GM23338 (cell line): ENCODE data around the gene RNF167. TPM values are rescaled to one million over a fixed set of nuclear protein-coding genes. Genes with fewer than 3 reads are reported as not detected.
A peak's percentile ranks its signal among the peaks of the same experiment; 100 is the strongest.

Experiments
- ATAC-seq: fragments of 200-7000 bp; cut with Tn5 transposase; 3 replicates; pipeline ENCODE4 v1.9.1; 2020
- DNase-seq: peaks from one replicate; pipeline ENCODE4 v3.0.0-alpha.2; 2015; ENCODE audit warnings: low spot score
- H2AFZ ChIP-seq: fragments of 200-600 bp; sonication (generic); 2 replicates; pipeline ENCODE4 v1.8.0; 2016; ENCODE audit warnings: antibody characterized with exemption, mild to moderate bottlenecking, moderate library complexity
- H3F3A ChIP-seq: fragments of 200-600 bp; sonication (generic); replicated peaks from 2 replicates; pipeline ENCODE4 v1.8.0; 2017; ENCODE audit warnings: antibody characterized with exemption, mixed run types, low read depth
- H3K27ac ChIP-seq: fragments of 200-600 bp; sonication (generic); 2 replicates; pipeline ENCODE4 v1.6.1; 2016; ENCODE audit warnings: low read depth
- H3K27me3 ChIP-seq: fragments of 200-600 bp; sonication (generic); 2 replicates; pipeline ENCODE4 v1.8.0; 2016; ENCODE audit warnings: mild to moderate bottlenecking, mixed run types, moderate library complexity; ENCODE audit not compliant: insufficient read depth
- H3K36me3 ChIP-seq: fragments of 200-600 bp; sonication (generic); 2 replicates; pipeline ENCODE4 v1.8.0; 2016; ENCODE audit warnings: mild to moderate bottlenecking; ENCODE audit not compliant: insufficient read depth
- H3K4me1 ChIP-seq: fragments of 200-600 bp; sonication (generic); 2 replicates; pipeline ENCODE4 v1.8.0; 2016; ENCODE audit warnings: mild to moderate bottlenecking, moderate library complexity; ENCODE audit not compliant: insufficient read depth
- H3K4me2 ChIP-seq: fragments of 200-600 bp; sonication (generic); 2 replicates; pipeline ENCODE4 v1.7.1; 2017; ENCODE audit warnings: mixed run types
- H3K4me3 ChIP-seq: fragments of 200-600 bp; sonication (generic); 2 replicates; pipeline ENCODE4 v1.6.1; 2016; ENCODE audit warnings: mixed run types
- H3K79me2 ChIP-seq: fragments of 200-600 bp; sonication (generic); replicated peaks from 2 replicates; pipeline ENCODE4 v1.8.0; 2017; ENCODE audit warnings: mild to moderate bottlenecking; ENCODE audit not compliant: insufficient read depth
- H3K9me2 ChIP-seq: fragments of 200-600 bp; sonication (generic); 2 replicates; pipeline ENCODE4 v1.8.0; 2017; ENCODE audit not compliant: insufficient read depth
- H4K20me1 ChIP-seq: fragments of 200-600 bp; sonication (generic); replicated peaks from 2 replicates; pipeline ENCODE4 v1.8.0; 2017; ENCODE audit warnings: mild to moderate bottlenecking; ENCODE audit not compliant: insufficient read depth
- H3K27ac Mint-ChIP-seq: 2 replicates; pipeline ENCODE4 v1.8.0; 2020; ENCODE audit warnings: inconsistent platforms, mild to moderate bottlenecking, moderate library complexity, mixed read lengths
- H3K27me3 Mint-ChIP-seq: 3 replicates; pipeline ENCODE4 v1.8.0; 2022; ENCODE audit warnings: low read depth, mild to moderate bottlenecking, moderate library complexity, mixed read lengths, inconsistent platforms; ENCODE audit not compliant: insufficient read depth, poor library complexity
- H3K36me3 Mint-ChIP-seq: 3 replicates; pipeline ENCODE4 v1.8.0; 2021; ENCODE audit warnings: low read depth, mild to moderate bottlenecking, inconsistent platforms, moderate library complexity, mixed read lengths
- H3K4me1 Mint-ChIP-seq: 3 replicates; pipeline ENCODE4 v1.8.0; 2020; ENCODE audit warnings: mild to moderate bottlenecking, inconsistent platforms, mixed read lengths
- H3K4me3 Mint-ChIP-seq: 3 replicates; pipeline ENCODE4 v1.8.0; 2021; ENCODE audit warnings: moderate library complexity, mild to moderate bottlenecking, inconsistent platforms, mixed read lengths
- H3K9me3 Mint-ChIP-seq: 3 replicates; pipeline ENCODE4 v1.8.0; 2020; ENCODE audit warnings: moderate library complexity, mild to moderate bottlenecking, inconsistent platforms, mixed read lengths
- CREB1 ChIP-seq: fragments of 250-450 bp; sonication (Bioruptor Pico); IDR thresholded peaks from 2 replicates; pipeline ENCODE4 v1.5.0; 2020; ENCODE audit warnings: low read depth, mild to moderate bottlenecking, moderate library complexity
- EZH2 ChIP-seq: fragments of 200-600 bp; sonication (generic); IDR thresholded peaks from one replicate; pipeline ENCODE4 v1.8.0; 2017; ENCODE audit warnings: antibody characterized with exemption, mild to moderate bottlenecking, low read depth; ENCODE audit not compliant: unreplicated experiment
- EZH2phosphoT487 ChIP-seq: fragments of 200-600 bp; sonication (generic); IDR thresholded peaks from one replicate; pipeline ENCODE4 v1.8.1; 2018; ENCODE audit warnings: antibody characterized with exemption; ENCODE audit not compliant: unreplicated experiment
- JUNB ChIP-seq: IDR thresholded peaks from one replicate; pipeline ENCODE4 v1.6.1; 2016; ENCODE audit warnings: antibody characterized with exemption; ENCODE audit not compliant: unreplicated experiment
- NANOG ChIP-seq: IDR thresholded peaks from 2 replicates; pipeline ENCODE4 v1.6.1; 2016; ENCODE audit warnings: antibody characterized with exemption, borderline replicate concordance
- POLR2AphosphoS5 ChIP-seq: IDR thresholded peaks from 2 replicates; pipeline ENCODE4 v1.6.1; 2016; ENCODE audit warnings: antibody characterized with exemption, low read depth
- REST ChIP-seq: IDR thresholded peaks from one replicate; pipeline ENCODE4 v1.6.1; 2018; ENCODE audit warnings: antibody characterized with exemption; ENCODE audit not compliant: unreplicated experiment
- STAT1 ChIP-seq: IDR thresholded peaks from one replicate; pipeline ENCODE4 v1.6.1; 2016; ENCODE audit warnings: antibody characterized with exemption; ENCODE audit not compliant: unreplicated experiment
- ZNF114 ChIP-seq: fragments of 250-450 bp; sonication (Bioruptor Pico); IDR thresholded peaks from 2 replicates; pipeline ENCODE4 v1.5.0; 2020; ENCODE audit warnings: mild to moderate bottlenecking, moderate library complexity
- ZNF331 ChIP-seq: fragments of 250-450 bp; sonication (Bioruptor Pico); IDR thresholded peaks from 2 replicates; pipeline ENCODE4 v1.5.0; 2020; ENCODE audit warnings: low read depth, mild to moderate bottlenecking, moderate library complexity
- polyA plus RNA-seq: library from polyadenylated mRNA; unstranded; fragments of >200 nt; fragmentation: Nextera tagmentation; extraction: Ambion mirVana; gene quantifications from 2 replicates; pipeline ENCODE4 v1.2.1, GENCODE V29; 2016
- total RNA-seq: library from RNA; depleted of rRNA; stranded (reverse); fragments of >200 nt; shearing (Covaris generic); gene quantifications from 2 replicates; pipeline ENCODE4 v1.2.3, GENCODE V29; 2014
- TF ChIP-seq, protein P1 (sequence below): fragments of 250-450 bp; sonication (Bioruptor Pico); IDR thresholded peaks from 2 replicates; pipeline ENCODE4 v1.5.0; 2020; ENCODE audit warnings: mild to moderate bottlenecking, moderate library complexity
- TF ChIP-seq, protein P2 (sequence below): IDR thresholded peaks from 2 replicates; pipeline ENCODE4 v1.6.1; 2016; ENCODE audit warnings: antibody characterized with exemption
- TF ChIP-seq, protein P3 (sequence below), 2 experiments: fragments of 200-600 bp in 1 of 2; sonication (generic) in 1 of 2; conservative IDR thresholded peaks; 2 replicates each; pipeline versions ENCODE4 v1.5.1 to v1.6.1; 2016 to 2017; ENCODE audit warnings: antibody characterized with exemption in 2 of 2, low read depth in 2 of 2, mild to moderate bottlenecking in 2 of 2, moderate library complexity in 1 of 2

Gene RNF167
- total and polyA plus RNA-seq, 2 experiments from 2014 or later, result 61.2 to 84.4 TPM

GRCh38 chr17:4901108-4901647 lies 38.9 kb upstream of the RNF167 start:
- TF ChIP-seq, protein P1, sequence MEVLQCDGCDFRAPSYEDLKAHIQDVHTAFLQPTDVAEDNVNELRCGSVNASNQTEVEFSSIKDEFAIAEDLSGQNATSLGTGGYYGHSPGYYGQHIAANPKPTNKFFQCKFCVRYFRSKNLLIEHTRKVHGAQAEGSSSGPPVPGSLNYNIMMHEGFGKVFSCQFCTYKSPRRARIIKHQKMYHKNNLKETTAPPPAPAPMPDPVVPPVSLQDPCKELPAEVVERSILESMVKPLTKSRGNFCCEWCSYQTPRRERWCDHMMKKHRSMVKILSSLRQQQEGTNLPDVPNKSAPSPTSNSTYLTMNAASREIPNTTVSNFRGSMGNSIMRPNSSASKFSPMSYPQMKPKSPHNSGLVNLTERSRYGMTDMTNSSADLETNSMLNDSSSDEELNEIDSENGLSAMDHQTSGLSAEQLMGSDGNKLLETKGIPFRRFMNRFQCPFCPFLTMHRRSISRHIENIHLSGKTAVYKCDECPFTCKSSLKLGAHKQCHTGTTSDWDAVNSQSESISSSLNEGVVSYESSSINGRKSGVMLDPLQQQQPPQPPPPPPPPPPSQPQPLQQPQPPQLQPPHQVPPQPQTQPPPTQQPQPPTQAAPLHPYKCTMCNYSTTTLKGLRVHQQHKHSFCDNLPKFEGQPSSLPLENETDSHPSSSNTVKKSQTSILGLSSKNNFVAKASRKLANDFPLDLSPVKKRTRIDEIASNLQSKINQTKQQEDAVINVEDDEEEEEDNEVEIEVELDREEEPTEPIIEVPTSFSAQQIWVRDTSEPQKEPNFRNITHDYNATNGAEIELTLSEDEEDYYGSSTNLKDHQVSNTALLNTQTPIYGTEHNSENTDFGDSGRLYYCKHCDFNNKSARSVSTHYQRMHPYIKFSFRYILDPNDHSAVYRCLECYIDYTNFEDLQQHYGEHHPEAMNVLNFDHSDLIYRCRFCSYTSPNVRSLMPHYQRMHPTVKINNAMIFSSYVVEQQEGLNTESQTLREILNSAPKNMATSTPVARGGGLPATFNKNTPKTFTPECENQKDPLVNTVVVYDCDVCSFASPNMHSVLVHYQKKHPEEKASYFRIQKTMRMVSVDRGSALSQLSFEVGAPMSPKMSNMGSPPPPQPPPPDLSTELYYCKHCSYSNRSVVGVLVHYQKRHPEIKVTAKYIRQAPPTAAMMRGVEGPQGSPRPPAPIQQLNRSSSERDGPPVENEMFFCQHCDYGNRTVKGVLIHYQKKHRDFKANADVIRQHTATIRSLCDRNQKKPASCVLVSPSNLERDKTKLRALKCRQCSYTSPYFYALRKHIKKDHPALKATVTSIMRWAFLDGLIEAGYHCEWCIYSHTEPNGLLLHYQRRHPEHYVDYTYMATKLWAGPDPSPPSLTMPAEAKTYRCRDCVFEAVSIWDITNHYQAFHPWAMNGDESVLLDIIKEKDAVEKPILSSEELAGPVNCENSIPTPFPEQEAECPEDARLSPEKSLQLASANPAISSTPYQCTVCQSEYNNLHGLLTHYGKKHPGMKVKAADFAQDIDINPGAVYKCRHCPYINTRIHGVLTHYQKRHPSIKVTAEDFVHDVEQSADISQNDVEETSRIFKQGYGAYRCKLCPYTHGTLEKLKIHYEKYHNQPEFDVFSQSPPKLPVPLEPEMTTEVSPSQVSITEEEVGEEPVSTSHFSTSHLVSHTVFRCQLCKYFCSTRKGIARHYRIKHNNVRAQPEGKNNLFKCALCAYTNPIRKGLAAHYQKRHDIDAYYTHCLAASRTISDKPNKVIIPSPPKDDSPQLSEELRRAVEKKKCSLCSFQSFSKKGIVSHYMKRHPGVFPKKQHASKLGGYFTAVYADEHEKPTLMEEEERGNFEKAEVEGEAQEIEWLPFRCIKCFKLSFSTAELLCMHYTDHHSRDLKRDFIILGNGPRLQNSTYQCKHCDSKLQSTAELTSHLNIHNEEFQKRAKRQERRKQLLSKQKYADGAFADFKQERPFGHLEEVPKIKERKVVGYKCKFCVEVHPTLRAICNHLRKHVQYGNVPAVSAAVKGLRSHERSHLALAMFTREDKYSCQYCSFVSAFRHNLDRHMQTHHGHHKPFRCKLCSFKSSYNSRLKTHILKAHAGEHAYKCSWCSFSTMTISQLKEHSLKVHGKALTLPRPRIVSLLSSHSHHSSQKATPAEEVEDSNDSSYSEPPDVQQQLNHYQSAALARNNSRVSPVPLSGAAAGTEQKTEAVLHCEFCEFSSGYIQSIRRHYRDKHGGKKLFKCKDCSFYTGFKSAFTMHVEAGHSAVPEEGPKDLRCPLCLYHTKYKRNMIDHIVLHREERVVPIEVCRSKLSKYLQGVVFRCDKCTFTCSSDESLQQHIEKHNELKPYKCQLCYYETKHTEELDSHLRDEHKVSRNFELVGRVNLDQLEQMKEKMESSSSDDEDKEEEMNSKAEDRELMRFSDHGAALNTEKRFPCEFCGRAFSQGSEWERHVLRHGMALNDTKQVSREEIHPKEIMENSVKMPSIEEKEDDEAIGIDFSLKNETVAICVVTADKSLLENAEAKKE (CRISPR knock-in tag), result no peak
- no peak for TF ChIP-seq EZH2phosphoT487
- no peak for TF ChIP-seq JUNB
- TF ChIP-seq STAT1, result no peak
- TF ChIP-seq NANOG, result no peak
- TF ChIP-seq POLR2AphosphoS5, result no peak
- no peak for TF ChIP-seq REST
- TF ChIP-seq, protein P2, sequence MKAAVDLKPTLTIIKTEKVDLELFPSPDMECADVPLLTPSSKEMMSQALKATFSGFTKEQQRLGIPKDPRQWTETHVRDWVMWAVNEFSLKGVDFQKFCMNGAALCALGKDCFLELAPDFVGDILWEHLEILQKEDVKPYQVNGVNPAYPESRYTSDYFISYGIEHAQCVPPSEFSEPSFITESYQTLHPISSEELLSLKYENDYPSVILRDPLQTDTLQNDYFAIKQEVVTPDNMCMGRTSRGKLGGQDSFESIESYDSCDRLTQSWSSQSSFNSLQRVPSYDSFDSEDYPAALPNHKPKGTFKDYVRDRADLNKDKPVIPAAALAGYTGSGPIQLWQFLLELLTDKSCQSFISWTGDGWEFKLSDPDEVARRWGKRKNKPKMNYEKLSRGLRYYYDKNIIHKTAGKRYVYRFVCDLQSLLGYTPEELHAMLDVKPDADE, result no peak
- no peak for TF ChIP-seq ZNF331 (CRISPR knock-in tag)
- TF ChIP-seq EZH2, result no peak
- TF ChIP-seq, protein P3, sequence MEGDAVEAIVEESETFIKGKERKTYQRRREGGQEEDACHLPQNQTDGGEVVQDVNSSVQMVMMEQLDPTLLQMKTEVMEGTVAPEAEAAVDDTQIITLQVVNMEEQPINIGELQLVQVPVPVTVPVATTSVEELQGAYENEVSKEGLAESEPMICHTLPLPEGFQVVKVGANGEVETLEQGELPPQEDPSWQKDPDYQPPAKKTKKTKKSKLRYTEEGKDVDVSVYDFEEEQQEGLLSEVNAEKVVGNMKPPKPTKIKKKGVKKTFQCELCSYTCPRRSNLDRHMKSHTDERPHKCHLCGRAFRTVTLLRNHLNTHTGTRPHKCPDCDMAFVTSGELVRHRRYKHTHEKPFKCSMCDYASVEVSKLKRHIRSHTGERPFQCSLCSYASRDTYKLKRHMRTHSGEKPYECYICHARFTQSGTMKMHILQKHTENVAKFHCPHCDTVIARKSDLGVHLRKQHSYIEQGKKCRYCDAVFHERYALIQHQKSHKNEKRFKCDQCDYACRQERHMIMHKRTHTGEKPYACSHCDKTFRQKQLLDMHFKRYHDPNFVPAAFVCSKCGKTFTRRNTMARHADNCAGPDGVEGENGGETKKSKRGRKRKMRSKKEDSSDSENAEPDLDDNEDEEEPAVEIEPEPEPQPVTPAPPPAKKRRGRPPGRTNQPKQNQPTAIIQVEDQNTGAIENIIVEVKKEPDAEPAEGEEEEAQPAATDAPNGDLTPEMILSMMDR (conservative IDR thresholded peaks at IDR 0.05; ENCODE audit: low read depth in 2 of 2), result no peak
- TF ChIP-seq ZNF114 (CRISPR knock-in tag), result no peak
- TF ChIP-seq CREB1, result no peak
- H3K4me3 ChIP-seq, result peak overlapping the region; percentile 77
- H3K9me3 Mint-ChIP-seq, result no peaks in the 10 kb centered on the region
- H3F3A ChIP-seq, result peaks cover 31% of the 10 kb centered on the region
- no peak overlapping the region for H3K27ac Mint-ChIP-seq
- no peaks in the 10 kb centered on the region; the same call in 1 of the 2 replicates for H3K36me3 ChIP-seq
- no peak overlapping the region for H3K27ac ChIP-seq
- peaks cover 21% of the 10 kb centered on the region for H3K4me1 Mint-ChIP-seq
- H3K27me3 Mint-ChIP-seq, result peaks cover 29% of the 10 kb centered on the region
- no peaks in the 10 kb centered on the region for H3K79me2 ChIP-seq
- 0 out of 2 replicates have a peak, but pooled peaks cover 5% of the 10 kb centered on the region for H3K4me1 ChIP-seq
- peaks cover 9% of the 10 kb centered on the region for H3K27me3 ChIP-seq
- ATAC-seq (no peak), DNase-seq (no peak)
- H3K36me3 Mint-ChIP-seq, result peaks cover 1% of the 10 kb centered on the region; the same call in 2 of the 3 replicates
- H3K4me3 Mint-ChIP-seq, result peak overlapping the region; percentile 85; the same call in 2 of the 3 replicates
- no peaks in the 10 kb centered on the region for H4K20me1 ChIP-seq
- no peak overlapping the region for H2AFZ ChIP-seq
- H3K9me2 ChIP-seq, result no peaks in the 10 kb centered on the region
- peak overlapping the region; percentile 95 for H3K4me2 ChIP-seq
